AG04450 (cell line): Measurements from ENCODE around the gene LBR. TPM values are rescaled to one million over a fixed set of nuclear protein-coding genes. Genes with fewer than 3 reads are reported as not detected.

Source experiments
- CTCF ChIA-PET: fragments of 300-600, 350-600 bp; formaldehyde crosslinking; extraction: SDS; loops from one replicate; lab custom pipeline; 2022; ENCODE audit warnings: antibody characterized with exemption, inconsistent platforms; lab: Charles Lee
- POLR2A ChIA-PET: fragments of 350-600 bp; formaldehyde crosslinking; extraction: SDS; loops from one replicate; lab custom pipeline; 2021; ENCODE audit warnings: antibody characterized with exemption, inconsistent platforms; lab: Yijun Ruan, JAX
- DNase-seq: peaks from one replicate; pipeline ENCODE4 v3.0.0-alpha.2; 2011; ENCODE audit warnings: low read depth, low spot score
- H3K27ac ChIP-seq: one replicate; pipeline ENCODE4 v1.5.1; 2012; ENCODE audit warnings: low read depth, low read length, control low read depth
- H3K27me3 ChIP-seq: one replicate; pipeline ENCODE4 v1.6.0; 2012; ENCODE audit warnings: low read length; ENCODE audit not compliant: control insufficient read depth, insufficient read depth
- H3K4me3 ChIP-seq: 2 replicates; pipeline ENCODE4 v1.5.1; 2011; ENCODE audit warnings: mild to moderate bottlenecking, low read depth, low read length, control low read depth
- H3K9me3 ChIP-seq: 2 replicates; pipeline ENCODE4 v1.5.1; 2012; ENCODE audit warnings: low read length; ENCODE audit not compliant: control insufficient read depth, insufficient read depth
- CTCF ChIP-seq: IDR thresholded peaks from 2 replicates; pipeline ENCODE4 v1.5.1; 2011; ENCODE audit warnings: low read depth, low read length, control low read depth, inconsistent platforms
- polyA plus RNA-seq: library from polyadenylated mRNA; depleted of rRNA; stranded (reverse); fragments of >200 nt; gene quantifications from 2 replicates; pipeline ENCODE4 v1.2.3, GENCODE V29; 2011

LBR gene
- polyA plus RNA-seq, 1 experiment = 44.5 TPM

- Histone ChIP-seq H3K27me3 (no peaks in the 10 kb centered on the region), H3K9me3 (peaks cover 8% of the 10 kb centered on the region; the same call in 1 of the 2 replicates), H3K4me3 (peak overlapping the region; percentile 92), H3K27ac (no peak overlapping the region)
- ChIA-PET POLR2A (interaction anchor here (0.7 to 1.0 kb wide), 2 partner anchors 32 to 573 kb away, joined by 3 to 7 read pairs; partner anchors contain the start of gene SDE2), CTCF (interaction anchor here (0.8 kb wide), 1 partner anchor 12 kb away, joined by 3 read pairs; no protein-coding TSS in a partner anchor)
- no peak for TF ChIP-seq CTCF
- no peak for DNase-seq
Observed at GRCh38 chr1:225426395-225427234, 1.2 kb downstream of the LBR start.

GRCh38 chr1:225425201-225425786 is 2.5 kb downstream of the LBR start:
- CTCF ChIA-PET = interaction anchor here (1.2 to 1.4 kb wide), 2 partner anchors 13 to 105 kb away, joined by 5 to 6 read pairs; no protein-coding TSS in a partner anchor
- H3K9me3 ChIP-seq = no peaks in the 10 kb centered on the region
- POLR2A ChIA-PET = interaction anchor here (0.6 kb wide), 2 partner anchors 114 to 979 kb away, joined by 4 read pairs; no protein-coding TSS in a partner anchor
- H3K27me3 ChIP-seq = no peaks in the 10 kb centered on the region
- peak overlapping the region; percentile 62 for H3K27ac ChIP-seq
- no peak for DNase-seq
- no peak for TF ChIP-seq CTCF
- H3K4me3 ChIP-seq = peak overlapping the region; percentile 92

GRCh38 chr1:225424562-225425200 is 3.2 kb downstream of the LBR start:
- DNase-seq = no peak
- ChIA-PET POLR2A (interaction anchor here (0.6 kb wide), 2 partner anchors 113 to 979 kb away, joined by 4 read pairs; no protein-coding TSS in a partner anchor), CTCF (interaction anchor here (1.2 to 1.4 kb wide), 2 partner anchors 14 to 105 kb away, joined by 5 to 6 read pairs; no protein-coding TSS in a partner anchor)
- TF ChIP-seq CTCF = no peak
- H3K27me3 ChIP-seq = no peaks in the 10 kb centered on the region
- H3K9me3 ChIP-seq = no peaks in the 10 kb centered on the region
- H3K4me3 ChIP-seq = peak overlapping the region; percentile 92
- H3K27ac ChIP-seq = peak overlapping the region; percentile 62

- POLR2A ChIA-PET = no interaction called here
- no peak for TF ChIP-seq CTCF
- no peak for DNase-seq
- H3K9me3 ChIP-seq = no peaks in the 10 kb centered on the region
- CTCF ChIA-PET = no interaction called here
- no peaks in the 10 kb centered on the region for H3K27me3 ChIP-seq
- H3K27ac ChIP-seq = no peak overlapping the region
- H3K4me3 ChIP-seq = no peak overlapping the region; the same call in 1 of the 2 replicates
Observed at GRCh38 chr1:225423518-225423855, 4.4 kb downstream of the LBR start.
